Activated gamma-delta T cell treated with anti-CD3 and anti-CD28 coated beads, Interleukin-2, amount 50 U/mL, for 16 hours (primary cell): ENCODE data around the gene IDH2.

ENCODE experiments used
- DNase-seq: peaks from one replicate; pipeline ENCODE4 v3.0.0-alpha.2; 2020; ENCODE audit warnings: low read depth

The IDH2 gene

GRCh38 chr15:90043530-90044010 is 58.7 kb downstream of the IDH2 start:
- no peak for DNase-seq

- DNase-seq: no peak
These were observed 59.3 kb downstream of the IDH2 start for GRCh38 chr15:90042766-90043529.

GRCh38 chr15:90042356-90042755 is 59.9 kb downstream of the IDH2 start:
- DNase-seq: no peak

GRCh38 chr15:90040618-90041017 is 61.6 kb downstream of the IDH2 start:
- no peak for DNase-seq

- DNase-seq: no peak
These were observed 62.3 kb downstream of the IDH2 start for GRCh38 chr15:90039996-90040395.

GRCh38 chr15:90038632-90039095 is 63.6 kb downstream of the IDH2 start:
- no peak for DNase-seq

- DNase-seq: peak; percentile 14
These were observed 64.2 kb downstream of the IDH2 start for GRCh38 chr15:90037961-90038631.

GRCh38 chr15:90037511-90037860 is 64.8 kb downstream of the IDH2 start:
- no peak for DNase-seq

GRCh38 chr15:90036806-90037510 is 65.3 kb downstream of the IDH2 start:
- DNase-seq: no peak

GRCh38 chr15:90036343-90036742 is 65.9 kb downstream of the IDH2 start:
- no peak for DNase-seq

GRCh38 chr15:90035840-90036230 is 66.4 kb downstream of the IDH2 start:
- DNase-seq: no peak

- DNase-seq: no peak
These were observed 67.0 kb downstream of the IDH2 start for GRCh38 chr15:90035095-90035839.

- DNase-seq: no peak
These were observed 68.8 kb downstream of the IDH2 start for GRCh38 chr15:90033448-90033847.
